Suprapubic skin (tissue), 4 donors: ENCODE results near the gene DISC1. TPM values are rescaled to one million over a fixed set of nuclear protein-coding genes. Genes with fewer than 3 reads are reported as not detected.
A peak's percentile ranks its signal among the peaks of the same experiment; 100 is the strongest.

Experiments used
- DNase-seq, 2 donors: peaks; one replicate each; pipeline ENCODE4 v3.0.0-alpha.2; 2019; ENCODE audit warnings: low spot score in 2 of 2
- H3K27ac ChIP-seq: fragments of 200-600 bp; sonication (generic); one replicate; pipeline ENCODE4 v1.5.1; 2019
- H3K27me3 ChIP-seq: fragments of 200-600 bp; sonication (generic); one replicate; pipeline ENCODE4 v1.5.1; 2019
- H3K36me3 ChIP-seq: fragments of 200-600 bp; sonication (generic); one replicate; pipeline ENCODE4 v1.5.1; 2019
- H3K4me1 ChIP-seq: fragments of 200-600 bp; sonication (generic); one replicate; pipeline ENCODE4 v1.5.1; 2019
- H3K4me3 ChIP-seq: fragments of 200-600 bp; sonication (generic); one replicate; pipeline ENCODE4 v1.5.1; 2019; ENCODE audit warnings: mild to moderate bottlenecking
- H3K9me3 ChIP-seq: fragments of 200-600 bp; sonication (generic); one replicate; pipeline ENCODE4 v1.5.1; 2019
- CTCF ChIP-seq, 2 donors: fragments of 200-600 bp in 1 of 2; fragments of 450-650 bp in 1 of 2; sonication (generic) in 1 of 2; IDR thresholded peaks; one replicate each; pipeline ENCODE4 v1.5.1; 2016 to 2019; ENCODE audit warnings: antibody characterized with exemption in 2 of 2, mild to moderate bottlenecking in 1 of 2, moderate library complexity in 1 of 2
- EP300 ChIP-seq: sonication (generic); formaldehyde crosslinking; IDR thresholded peaks from one replicate; pipeline ENCODE4 v1.6.1; 2017; ENCODE audit warnings: antibody characterized with exemption
- POLR2A ChIP-seq, 2 donors: fragments of 450-650 bp; IDR thresholded peaks; one replicate each; pipeline ENCODE4 v1.6.1; 2017; ENCODE audit warnings: antibody characterized with exemption in 2 of 2, mild to moderate bottlenecking in 2 of 2, moderate library complexity in 2 of 2
- POLR2AphosphoS5 ChIP-seq, 3 donors: sonication (generic); formaldehyde crosslinking; IDR thresholded peaks; one replicate each; pipeline ENCODE4 v1.6.1; 2017; ENCODE audit warnings: antibody characterized with exemption in 3 of 3
- WGBS: methylation state at CpG from one replicate; pipeline ENCODE4 v1.1.5; 2018; 5-methylcytosine and 5-hydroxymethylcytosine counted together
- total RNA-seq, 4 donors: library from RNA; depleted of rRNA; stranded (reverse); fragments of >200 nt; gene quantifications; one replicate each; pipeline ENCODE4 v1.1.0, GENCODE V29; 2016

Gene DISC1
- total RNA-seq, 4 donors from 2014 or later: 3.0 to 8.4 (median 5.2) TPM

GRCh38 chr1:231817801-231818200 lies 191.2 kb downstream of the DISC1 start:
- H3K4me3 ChIP-seq: no peak overlapping the region
- no peak for TF ChIP-seq POLR2A (IDR thresholded peaks at IDR 0.05)
- no peaks in the 10 kb centered on the region for H3K27me3 ChIP-seq
- peak overlapping the region; percentile 47 for H3K27ac ChIP-seq
- no peaks in the 10 kb centered on the region for H3K4me1 ChIP-seq
- H3K36me3 ChIP-seq: no peaks in the 10 kb centered on the region
- DNase-seq: no peak
- WGBS: 94% methylated on average over 2 of the region's 2 CpGs
- no peaks in the 10 kb centered on the region for H3K9me3 ChIP-seq

DNA sequence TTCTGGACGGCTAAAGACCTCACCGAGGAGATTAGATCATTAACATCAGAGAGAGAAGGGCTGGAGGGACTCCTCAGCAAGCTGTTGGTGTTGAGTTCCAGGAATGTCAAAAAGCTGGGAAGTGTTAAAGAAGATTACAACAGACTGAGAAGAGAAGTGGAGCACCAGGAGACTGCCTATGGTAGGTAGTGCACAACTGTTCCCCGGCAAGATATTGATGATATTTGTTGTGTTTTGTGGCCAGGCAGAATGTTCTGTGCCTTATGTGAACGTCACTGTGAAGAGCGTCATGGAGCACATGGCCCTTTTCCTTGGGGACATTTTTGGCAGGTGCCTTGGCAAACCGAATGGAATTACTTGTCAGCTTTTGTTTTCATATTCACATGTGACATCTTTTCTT lies 191.7 kb downstream of the DISC1 start:
- 58% methylated on average over 6 of the region's 6 CpGs for WGBS
- Histone ChIP-seq H3K36me3 (no peaks in the 10 kb centered on the region), H3K4me1 (no peaks in the 10 kb centered on the region), H3K4me3 (no peak overlapping the region), H3K27me3 (no peaks in the 10 kb centered on the region), H3K9me3 (no peaks in the 10 kb centered on the region), H3K27ac (peak overlapping the region; percentile 47)
- TF ChIP-seq POLR2AphosphoS5 (IDR thresholded peaks at IDR 0.05): peak in 2 of 3 donors; percentile 31 to 55
- no peak for TF ChIP-seq EP300
- DNase-seq: peak in 1 of 2 donors; percentile 79

DNA sequence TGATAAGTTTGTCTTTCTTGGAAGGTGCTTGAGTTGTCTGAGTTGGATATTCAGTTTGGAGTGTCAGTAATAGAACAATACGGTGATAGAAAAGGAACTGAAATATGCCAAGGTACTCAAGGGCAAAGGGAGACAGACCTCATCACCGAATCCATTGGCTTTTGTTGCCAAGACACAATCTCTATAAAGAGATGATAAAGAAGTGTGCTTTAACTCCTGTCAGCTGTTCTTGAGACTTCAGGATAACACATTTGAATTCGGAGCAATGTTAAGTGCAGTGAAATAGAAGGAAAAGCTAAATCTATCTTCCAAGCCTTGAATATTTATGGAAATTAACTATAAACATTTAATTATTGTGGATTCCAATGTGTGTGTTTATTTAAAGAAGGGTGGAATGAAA lies 194.7 kb downstream of the DISC1 start:
- Histone ChIP-seq H3K4me3 (no peak overlapping the region), H3K36me3 (no peaks in the 10 kb centered on the region), H3K9me3 (no peaks in the 10 kb centered on the region), H3K27ac (no peak overlapping the region), H3K4me1 (no peaks in the 10 kb centered on the region), H3K27me3 (no peaks in the 10 kb centered on the region)
- DNase-seq: no peak
- WGBS: 92% methylated on average over 3 of the region's 3 CpGs
- TF ChIP-seq POLR2A (IDR thresholded peaks at IDR 0.05) (no peak), CTCF (IDR thresholded peaks at IDR 0.05) (no peak), EP300 (no peak), POLR2AphosphoS5 (IDR thresholded peaks at IDR 0.05) (no peak)

DNA sequence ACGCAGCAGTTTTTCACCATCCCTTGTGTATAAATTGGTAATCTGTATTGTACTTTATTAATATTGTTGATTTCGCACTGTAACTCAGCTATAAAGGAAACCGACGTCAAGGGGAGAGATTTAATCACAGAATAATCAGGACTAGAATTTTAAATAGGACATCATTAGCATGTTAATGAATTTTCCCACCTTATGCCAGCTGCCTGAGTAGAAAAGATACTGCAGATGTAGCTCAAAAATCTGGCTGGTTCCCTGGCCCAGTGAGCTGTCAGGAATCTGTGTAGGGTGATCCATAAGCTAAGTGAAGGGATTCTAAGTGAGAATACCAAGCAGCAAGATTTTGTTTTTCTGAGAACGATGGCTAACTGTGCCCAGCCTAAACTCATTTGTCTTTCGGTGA lies 195.5 kb downstream of the DISC1 start:
- no peaks in the 10 kb centered on the region for H3K9me3 ChIP-seq
- H3K27me3 ChIP-seq: no peaks in the 10 kb centered on the region
- H3K27ac ChIP-seq: no peak overlapping the region
- H3K4me1 ChIP-seq: no peaks in the 10 kb centered on the region
- 93% methylated on average over 6 of the region's 6 CpGs for WGBS
- TF ChIP-seq EP300 (no peak), CTCF (IDR thresholded peaks at IDR 0.05) (no peak), POLR2AphosphoS5 (IDR thresholded peaks at IDR 0.05) (no peak), POLR2A (IDR thresholded peaks at IDR 0.05) (no peak)
- no peak for DNase-seq
- no peak overlapping the region for H3K4me3 ChIP-seq
- no peaks in the 10 kb centered on the region for H3K36me3 ChIP-seq

DNA sequence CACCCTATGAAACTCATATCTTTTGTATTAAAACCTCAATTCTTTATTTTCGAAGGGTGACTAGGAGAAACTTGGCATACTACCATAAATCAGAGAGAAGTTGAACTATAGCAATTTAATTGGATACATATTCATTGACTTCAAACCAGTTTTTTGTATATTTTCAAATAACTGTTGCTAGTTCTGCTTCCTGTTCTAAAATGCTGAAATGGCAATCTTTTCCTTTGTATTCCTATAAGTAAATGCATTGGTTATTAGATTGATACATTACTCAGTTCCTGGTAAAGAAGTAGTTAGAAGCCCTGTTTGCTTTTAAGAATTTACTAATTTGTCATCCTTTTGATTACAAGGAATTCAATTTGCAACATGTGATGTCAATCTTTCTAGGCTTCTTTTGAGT lies 200.0 kb downstream of the DISC1 start:
- no peak for DNase-seq
- no peak for TF ChIP-seq EP300
- no peak for TF ChIP-seq POLR2A (IDR thresholded peaks at IDR 0.05)
- no peak for TF ChIP-seq POLR2AphosphoS5 (IDR thresholded peaks at IDR 0.05)
- no peak for TF ChIP-seq CTCF (IDR thresholded peaks at IDR 0.05)
- H3K27me3 ChIP-seq: no peaks in the 10 kb centered on the region
- 94% methylated on average over 1 of the region's 1 CpG for WGBS
- H3K36me3 ChIP-seq: no peaks in the 10 kb centered on the region
- no peaks in the 10 kb centered on the region for H3K4me1 ChIP-seq
- no peak overlapping the region for H3K4me3 ChIP-seq
- no peaks in the 10 kb centered on the region for H3K9me3 ChIP-seq
- no peak overlapping the region for H3K27ac ChIP-seq

- Histone ChIP-seq H3K27ac (no peak overlapping the region), H3K4me1 (no peaks in the 10 kb centered on the region), H3K4me3 (no peak overlapping the region), H3K9me3 (no peaks in the 10 kb centered on the region), H3K27me3 (no peaks in the 10 kb centered on the region), H3K36me3 (no peaks in the 10 kb centered on the region)
- WGBS: 48% methylated on average over 2 of the region's 2 CpGs
- DNase-seq: no peak
- TF ChIP-seq POLR2AphosphoS5 (IDR thresholded peaks at IDR 0.05) (no peak), POLR2A (IDR thresholded peaks at IDR 0.05) (no peak), EP300 (no peak), CTCF (IDR thresholded peaks at IDR 0.05) (no peak)
Observed at GRCh38 chr1:231827337-231828105, 200.9 kb downstream of the DISC1 start.
